ENCODE data around the gene ASB14. TPM values are rescaled to one million over a fixed set of nuclear protein-coding genes. Genes with fewer than 3 reads are reported as not detected.
A peak's percentile ranks its signal among the peaks of the same experiment; 100 is the strongest.

Gene ASB14
- total and polyA plus RNA-seq, 2 donors (not counting 1 experiment from before 2014, with no cell fraction given), result not detected

DNA sequence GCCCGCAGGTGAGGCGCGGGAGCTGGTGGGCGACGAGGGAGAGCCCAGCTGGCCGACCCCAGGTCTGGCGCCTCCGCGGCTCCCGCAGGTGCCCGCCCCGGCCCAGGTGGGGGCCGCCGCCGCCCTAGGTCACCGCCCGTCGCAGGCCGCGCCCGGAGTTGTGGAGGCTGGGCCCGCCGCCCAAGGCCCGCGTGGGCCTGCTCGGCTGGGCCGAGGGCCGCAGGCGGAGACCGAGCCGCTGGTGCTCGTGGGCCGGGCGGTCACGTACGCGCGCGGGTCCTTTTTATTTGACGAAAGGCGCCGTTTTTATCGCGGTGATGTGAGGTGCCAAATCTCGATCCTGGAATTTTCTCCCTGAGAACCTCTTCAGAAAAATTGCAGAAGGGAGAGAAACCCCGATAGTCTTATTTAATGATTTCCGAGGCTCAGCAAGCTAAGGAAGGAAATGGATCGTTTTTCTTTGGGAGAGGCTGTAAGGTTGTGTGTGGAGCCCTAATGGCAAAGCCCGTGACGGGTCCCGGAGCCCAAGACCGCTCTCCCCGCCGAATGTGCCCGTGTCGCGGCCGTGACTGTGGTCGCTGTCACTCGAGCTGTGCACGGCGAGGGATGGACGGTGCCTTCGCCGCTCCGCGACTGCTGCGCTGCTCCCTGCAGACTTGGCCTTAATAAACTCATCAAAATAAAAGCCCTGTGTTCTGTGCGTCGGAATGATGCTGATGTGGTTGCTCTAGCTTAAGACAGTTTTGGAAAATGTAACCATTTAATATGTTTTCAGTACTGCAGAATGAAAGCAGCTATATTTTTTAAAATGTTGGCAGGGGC lies 64.3 kb downstream of the ASB14 start:
- peak; percentile 62 for DNase-seq
- ChIA-PET CTCF (interaction anchor here (0.6 to 1.5 kb wide), 9 partner anchors 8 to 949 kb away, joined by 3 to 4 read pairs (median 3); no protein-coding TSS in a partner anchor), POLR2A (no interaction called here)
- H3K9me3 Mint-ChIP-seq (ENCODE audit: insufficient read depth), result no peaks in the 10 kb centered on the region
- peak overlapping the region; percentile 94 for H3K4me3 Mint-ChIP-seq
- peak overlapping the region; percentile 94 for H2AFZ ChIP-seq (ENCODE audit: insufficient read depth, low read depth, low read length, poor library complexity, severe bottlenecking)
- H3K27ac Mint-ChIP-seq, result peak overlapping the region; percentile 90
- no peaks in the 10 kb centered on the region for H3K9me3 ChIP-seq (ENCODE audit: control extremely low read depth in 1 of 3, control insufficient read depth in 2 of 3, insufficient read depth in 1 of 3, low read length in 2 of 3)
- H3K27ac ChIP-seq (ENCODE audit: low read length in 2 of 2), result peak overlapping the region; percentile 55 to 79
- peak overlapping the region; percentile 65 to 91 (median 69) for H3K4me3 ChIP-seq (ENCODE audit: control extremely low read depth in 1 of 5, extremely low read depth in 1 of 5, insufficient read depth in 1 of 5, low read depth in 2 of 5, low read length in 4 of 5)
- H4K20me1 ChIP-seq (ENCODE audit: control insufficient read depth, insufficient read depth, low read length, poor library complexity, severe bottlenecking), result no peaks in the 10 kb centered on the region
- peak overlapping the region; percentile 96 for H3K4me2 ChIP-seq (replicated peaks; ENCODE audit: low read depth, low read length, poor library complexity, severe bottlenecking)
- peaks cover 19 to 25% of the 10 kb centered on the region in 2 donors for H3K4me1 ChIP-seq (ENCODE audit: control insufficient read depth in 2 of 2, insufficient read depth in 2 of 2, low read length in 2 of 2)
- H3K79me2 ChIP-seq (ENCODE audit: control insufficient read depth, insufficient read depth, low read length), result peaks cover 59% of the 10 kb centered on the region
- intact Hi-C loops (cut with micrococcal nuclease), result loop anchor here (1.0 to 10.0 kb wide), 8 partner anchors 58 to 546 kb away; partner anchors contain the start of genes ARF4, ARHGEF3, DENND6A and SLMAP
- no peaks in the 10 kb centered on the region for H3K27me3 Mint-ChIP-seq
- peak; percentile 46 for ATAC-seq (ENCODE audit: low read depth)
- H3K9ac ChIP-seq (ENCODE audit: low read length), result peak overlapping the region; percentile 92
- peaks cover 42% of the 10 kb centered on the region for H3K4me1 Mint-ChIP-seq
- no peak for TF ChIP-seq EZH2 (IDR thresholded peaks at IDR 0.05; ENCODE audit: borderline replicate concordance, insufficient read depth, low read depth, low read length, poor library complexity, severe bottlenecking)
- TF ChIP-seq, protein P1, sequence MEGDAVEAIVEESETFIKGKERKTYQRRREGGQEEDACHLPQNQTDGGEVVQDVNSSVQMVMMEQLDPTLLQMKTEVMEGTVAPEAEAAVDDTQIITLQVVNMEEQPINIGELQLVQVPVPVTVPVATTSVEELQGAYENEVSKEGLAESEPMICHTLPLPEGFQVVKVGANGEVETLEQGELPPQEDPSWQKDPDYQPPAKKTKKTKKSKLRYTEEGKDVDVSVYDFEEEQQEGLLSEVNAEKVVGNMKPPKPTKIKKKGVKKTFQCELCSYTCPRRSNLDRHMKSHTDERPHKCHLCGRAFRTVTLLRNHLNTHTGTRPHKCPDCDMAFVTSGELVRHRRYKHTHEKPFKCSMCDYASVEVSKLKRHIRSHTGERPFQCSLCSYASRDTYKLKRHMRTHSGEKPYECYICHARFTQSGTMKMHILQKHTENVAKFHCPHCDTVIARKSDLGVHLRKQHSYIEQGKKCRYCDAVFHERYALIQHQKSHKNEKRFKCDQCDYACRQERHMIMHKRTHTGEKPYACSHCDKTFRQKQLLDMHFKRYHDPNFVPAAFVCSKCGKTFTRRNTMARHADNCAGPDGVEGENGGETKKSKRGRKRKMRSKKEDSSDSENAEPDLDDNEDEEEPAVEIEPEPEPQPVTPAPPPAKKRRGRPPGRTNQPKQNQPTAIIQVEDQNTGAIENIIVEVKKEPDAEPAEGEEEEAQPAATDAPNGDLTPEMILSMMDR (IDR thresholded peaks at IDR 0.05), result no peak
- WGBS (ENCODE audit: insufficient coverage), result under 1% methylated on average over 56 of the region's 70 CpGs
- peaks cover 0 to 2% of the 10 kb centered on the region in 2 experiments for H3K36me3 ChIP-seq (replicated peaks in 1 of 2; ENCODE audit: control extremely low read depth in 1 of 2, control insufficient read depth in 1 of 2, extremely low read depth in 1 of 2, insufficient read depth in 2 of 2, low read length in 1 of 2)
- no peaks in the 10 kb centered on the region for H3K27me3 ChIP-seq (replicated peaks in 1 of 4; ENCODE audit: control extremely low read depth in 1 of 4, control insufficient read depth in 3 of 4, insufficient read depth in 4 of 4, low read length in 3 of 4)
